ENCODE data around the gene RAB13.
A peak's percentile ranks its signal among the peaks of the same experiment; 100 is the strongest.

Gene RAB13

GRCh38 chr1:153960206-153960605 lies 25.9 kb downstream of the RAB13 start:
- Histone ChIP-seq H3K36me3 (ENCODE audit: control insufficient read depth, insufficient read depth, low read length) (no peaks in the 10 kb centered on the region), H3K4me3 (ENCODE audit: low read depth, low read length) (no peak overlapping the region), H3K27me3 (ENCODE audit: control insufficient read depth, insufficient read depth, low read length) (no peaks in the 10 kb centered on the region), H3K4me2 (ENCODE audit: low read length) (no peak overlapping the region), H3K79me2 (peaks cover 20% of the 10 kb centered on the region), H3K9ac (no peak overlapping the region), H3K27ac (no peak overlapping the region), H2AFZ (no peak overlapping the region), H3K9me3 (ENCODE audit: control insufficient read depth, low read length) (no peaks in the 10 kb centered on the region), H3K4me1 (peaks cover 11% of the 10 kb centered on the region)
- no peak for TF ChIP-seq CTCF (IDR thresholded peaks at IDR 0.05)

- H3K4me3 ChIP-seq (ENCODE audit: low read depth, low read length): no peak overlapping the region
- no peak for TF ChIP-seq CTCF (IDR thresholded peaks at IDR 0.05)
- no peak overlapping the region for H3K4me2 ChIP-seq (ENCODE audit: low read length)
- peaks cover 11% of the 10 kb centered on the region for H3K4me1 ChIP-seq
- no peak overlapping the region for H3K27ac ChIP-seq
- no peak overlapping the region for H3K9ac ChIP-seq
- no peaks in the 10 kb centered on the region for H3K9me3 ChIP-seq (ENCODE audit: control insufficient read depth, low read length)
- H3K27me3 ChIP-seq (ENCODE audit: control insufficient read depth, insufficient read depth, low read length): no peaks in the 10 kb centered on the region
- no peak overlapping the region for H2AFZ ChIP-seq
- H3K36me3 ChIP-seq (ENCODE audit: control insufficient read depth, insufficient read depth, low read length): no peaks in the 10 kb centered on the region
- H3K79me2 ChIP-seq: peaks cover 23% of the 10 kb centered on the region
Observed at GRCh38 chr1:153959454-153959853, 26.7 kb downstream of the RAB13 start.

- H3K4me3 ChIP-seq (ENCODE audit: low read depth, low read length): peak overlapping the region; percentile 92
- no peaks in the 10 kb centered on the region for H3K9me3 ChIP-seq (ENCODE audit: control insufficient read depth, low read length)
- no peaks in the 10 kb centered on the region for H3K27me3 ChIP-seq (ENCODE audit: control insufficient read depth, insufficient read depth, low read length)
- TF ChIP-seq CTCF (IDR thresholded peaks at IDR 0.05): no peak
- peak overlapping the region; percentile 30 for H3K27ac ChIP-seq
- H3K79me2 ChIP-seq: peaks cover 23% of the 10 kb centered on the region
- H3K9ac ChIP-seq: no peak overlapping the region
- peak overlapping the region; percentile 38 for H3K4me2 ChIP-seq (ENCODE audit: low read length)
- H3K36me3 ChIP-seq (ENCODE audit: control insufficient read depth, insufficient read depth, low read length): no peaks in the 10 kb centered on the region
- H3K4me1 ChIP-seq: peaks cover 11% of the 10 kb centered on the region
- peak overlapping the region; percentile 78 for H2AFZ ChIP-seq
Observed at GRCh38 chr1:153958961-153959260, 27.2 kb downstream of the RAB13 start.

GRCh38 chr1:153958111-153958960 lies 27.8 kb downstream of the RAB13 start, which contains the start of gene CRTC2:
Gene CRTC2 (minus strand): TSS chr1:153958612. CDS start chr1:153958497, 115 bp downstream.
- peaks cover 11% of the 10 kb centered on the region for H3K4me1 ChIP-seq
- peak within 1 kb of the TSS; percentile 85 for H3K27ac ChIP-seq
- peaks cover 23% of the 10 kb centered on the region for H3K79me2 ChIP-seq
- no peaks in the 10 kb centered on the region for H3K27me3 ChIP-seq (ENCODE audit: control insufficient read depth, insufficient read depth, low read length)
- H2AFZ ChIP-seq: peak within 1 kb of the TSS; percentile 78
- H3K36me3 ChIP-seq (ENCODE audit: control insufficient read depth, insufficient read depth, low read length): no peaks in the 10 kb centered on the region
- H3K4me3 ChIP-seq (ENCODE audit: low read depth, low read length): peak within 1 kb of the TSS; percentile 92
- H3K4me2 ChIP-seq (ENCODE audit: low read length): peak within 1 kb of the TSS; percentile 80
- H3K9ac ChIP-seq: peak within 1 kb of the TSS; percentile 38
- H3K9me3 ChIP-seq (ENCODE audit: control insufficient read depth, low read length): no peaks in the 10 kb centered on the region
- no peak for TF ChIP-seq CTCF (IDR thresholded peaks at IDR 0.05)

- H3K4me3 ChIP-seq (ENCODE audit: low read depth, low read length): peak overlapping the region; percentile 92
- no peaks in the 10 kb centered on the region for H3K36me3 ChIP-seq (ENCODE audit: control insufficient read depth, insufficient read depth, low read length)
- no peaks in the 10 kb centered on the region for H3K9me3 ChIP-seq (ENCODE audit: control insufficient read depth, low read length)
- peaks cover 11% of the 10 kb centered on the region for H3K4me1 ChIP-seq
- peak overlapping the region; percentile 38 for H3K9ac ChIP-seq
- H3K79me2 ChIP-seq: peaks cover 20% of the 10 kb centered on the region
- peak overlapping the region; percentile 85 for H3K27ac ChIP-seq
- TF ChIP-seq CTCF (IDR thresholded peaks at IDR 0.05): no peak
- peak overlapping the region; percentile 80 for H3K4me2 ChIP-seq (ENCODE audit: low read length)
- peak overlapping the region; percentile 78 for H2AFZ ChIP-seq
- H3K27me3 ChIP-seq (ENCODE audit: control insufficient read depth, insufficient read depth, low read length): no peaks in the 10 kb centered on the region
Observed at GRCh38 chr1:153957744-153958110, 28.4 kb downstream of the RAB13 start.

Data from parathyroid adenoma (tissue), 2 donors.